Activated CD8-positive, alpha-beta T cell treated with anti-CD3 and anti-CD28 coated beads for 36 hours (primary cell): Measurements from ENCODE around the gene RGS16. TPM values are rescaled to one million over a fixed set of nuclear protein-coding genes. Genes with fewer than 3 reads are reported as not detected.

Experiments
- ATAC-seq: fragments of 200-7000 bp; cut with Tn5 transposase; one replicate; pipeline ENCODE4 v1.10.0; 2021; ENCODE audit warnings: mild to moderate bottlenecking, moderate library complexity
- CTCF ChIA-PET: fragments of 350-600 bp; sonication (Branson Sonifier 250); formaldehyde crosslinking; loops from one replicate; lab custom pipeline; 2021; ENCODE audit warnings: antibody characterized with exemption; lab: Charles Lee
- POLR2A ChIA-PET: fragments of 350-600 bp; sonication (Branson Sonifier 250); formaldehyde crosslinking; loops from one replicate; lab custom pipeline; 2021; ENCODE audit warnings: antibody characterized with exemption; lab: Charles Lee
- DNase-seq: peaks from one replicate; pipeline ENCODE4 v3.0.0-alpha.2; 2020
- H3K27ac Mint-ChIP-seq: one replicate; pipeline ENCODE4 v1.8.0; 2021; ENCODE audit warnings: mild to moderate bottlenecking, mixed read lengths
- H3K27me3 Mint-ChIP-seq: one replicate; pipeline ENCODE4 v1.8.0; 2021; ENCODE audit warnings: mixed read lengths
- H3K36me3 Mint-ChIP-seq: one replicate; pipeline ENCODE4 v1.8.0; 2021; ENCODE audit warnings: low read depth, mixed read lengths
- H3K4me1 Mint-ChIP-seq: one replicate; pipeline ENCODE4 v1.8.0; 2021; ENCODE audit warnings: low read depth, mixed read lengths
- H3K4me3 Mint-ChIP-seq: one replicate; pipeline ENCODE4 v1.8.0; 2021; ENCODE audit warnings: mild to moderate bottlenecking, moderate library complexity, mixed read lengths
- H3K9me3 Mint-ChIP-seq: one replicate; pipeline ENCODE4 v1.8.0; 2021; ENCODE audit warnings: mixed read lengths
- intact Hi-C: fragments of 100-400 bp; cut with micrococcal nuclease; formaldehyde crosslinking; loops from one replicate; pipeline ENCODE4 v1.10.0; 2022
- total RNA-seq, 2 experiments: library from RNA; stranded (reverse); gene quantifications; one replicate each; pipeline ENCODE4 v1.2.3, GENCODE V29; 2021
- TF ChIP-seq, protein P1 (sequence below): fragments of 200-600 bp; IDR thresholded peaks from one replicate; pipeline ENCODE4 v1.8.0; 2022; ENCODE audit warnings: antibody characterized with exemption, mild to moderate bottlenecking

The RGS16 gene
- total RNA-seq, 2 experiments from 2014 or later: 33.8 to 35.6 TPM

DNA sequence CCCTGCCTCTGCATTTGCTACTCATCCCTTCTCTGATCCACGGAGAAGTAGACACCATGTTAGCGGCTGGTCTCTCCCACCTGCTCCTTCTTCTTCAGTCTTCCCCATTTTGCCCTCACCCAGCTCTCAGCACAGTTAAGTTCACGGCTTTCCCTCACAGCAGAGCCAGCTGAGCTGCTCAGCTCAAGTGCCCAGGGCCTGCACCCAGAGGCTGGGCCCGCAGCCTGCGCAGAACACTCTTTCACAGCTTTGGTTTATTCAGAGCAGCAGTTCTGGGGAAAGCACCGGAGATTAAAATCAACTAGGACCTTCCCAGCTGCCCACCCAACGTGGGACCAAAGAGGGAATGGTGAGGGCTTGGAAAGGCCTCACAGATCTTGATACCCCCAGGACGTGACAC, 38.3 kb upstream of the RGS16 start:
- no peaks in the 10 kb centered on the region for H3K36me3 Mint-ChIP-seq
- H3K27ac Mint-ChIP-seq: no peak overlapping the region
- TF ChIP-seq, protein P1, sequence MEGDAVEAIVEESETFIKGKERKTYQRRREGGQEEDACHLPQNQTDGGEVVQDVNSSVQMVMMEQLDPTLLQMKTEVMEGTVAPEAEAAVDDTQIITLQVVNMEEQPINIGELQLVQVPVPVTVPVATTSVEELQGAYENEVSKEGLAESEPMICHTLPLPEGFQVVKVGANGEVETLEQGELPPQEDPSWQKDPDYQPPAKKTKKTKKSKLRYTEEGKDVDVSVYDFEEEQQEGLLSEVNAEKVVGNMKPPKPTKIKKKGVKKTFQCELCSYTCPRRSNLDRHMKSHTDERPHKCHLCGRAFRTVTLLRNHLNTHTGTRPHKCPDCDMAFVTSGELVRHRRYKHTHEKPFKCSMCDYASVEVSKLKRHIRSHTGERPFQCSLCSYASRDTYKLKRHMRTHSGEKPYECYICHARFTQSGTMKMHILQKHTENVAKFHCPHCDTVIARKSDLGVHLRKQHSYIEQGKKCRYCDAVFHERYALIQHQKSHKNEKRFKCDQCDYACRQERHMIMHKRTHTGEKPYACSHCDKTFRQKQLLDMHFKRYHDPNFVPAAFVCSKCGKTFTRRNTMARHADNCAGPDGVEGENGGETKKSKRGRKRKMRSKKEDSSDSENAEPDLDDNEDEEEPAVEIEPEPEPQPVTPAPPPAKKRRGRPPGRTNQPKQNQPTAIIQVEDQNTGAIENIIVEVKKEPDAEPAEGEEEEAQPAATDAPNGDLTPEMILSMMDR: no peak
- CTCF ChIA-PET: interaction anchor here (0.6 to 1.5 kb wide), 2 partner anchors 135 to 143 kb away, joined by 3 read pairs; no protein-coding TSS in a partner anchor
- intact Hi-C loops: no loop called here
- no peaks in the 10 kb centered on the region for H3K9me3 Mint-ChIP-seq
- peaks cover 14% of the 10 kb centered on the region for H3K27me3 Mint-ChIP-seq
- H3K4me3 Mint-ChIP-seq: no peak overlapping the region
- no peak for ATAC-seq
- DNase-seq: no peak
- H3K4me1 Mint-ChIP-seq: no peaks in the 10 kb centered on the region
- POLR2A ChIA-PET: interaction anchor here (1.8 kb wide), 1 partner anchor 41 kb away, joined by 5 read pairs; no protein-coding TSS in a partner anchor

GRCh38 chr1:182641561-182641960, 37.4 kb upstream of the RGS16 start:
- ATAC-seq (no peak), DNase-seq (no peak)
- H3K27ac Mint-ChIP-seq: no peak overlapping the region
- H3K27me3 Mint-ChIP-seq: peaks cover 15% of the 10 kb centered on the region
- H3K36me3 Mint-ChIP-seq: no peaks in the 10 kb centered on the region
- CTCF ChIA-PET: interaction anchor here (0.6 to 1.8 kb wide), 6 partner anchors 13 to 144 kb away, joined by 3 to 5 read pairs (median 3); no protein-coding TSS in a partner anchor
- H3K4me1 Mint-ChIP-seq: no peaks in the 10 kb centered on the region
- TF ChIP-seq, protein P1: no peak
- intact Hi-C loops: no loop called here
- H3K9me3 Mint-ChIP-seq: no peaks in the 10 kb centered on the region
- POLR2A ChIA-PET: interaction anchor here (1.8 kb wide), 1 partner anchor 40 kb away, joined by 5 read pairs; no protein-coding TSS in a partner anchor
- no peak overlapping the region for H3K4me3 Mint-ChIP-seq

DNA sequence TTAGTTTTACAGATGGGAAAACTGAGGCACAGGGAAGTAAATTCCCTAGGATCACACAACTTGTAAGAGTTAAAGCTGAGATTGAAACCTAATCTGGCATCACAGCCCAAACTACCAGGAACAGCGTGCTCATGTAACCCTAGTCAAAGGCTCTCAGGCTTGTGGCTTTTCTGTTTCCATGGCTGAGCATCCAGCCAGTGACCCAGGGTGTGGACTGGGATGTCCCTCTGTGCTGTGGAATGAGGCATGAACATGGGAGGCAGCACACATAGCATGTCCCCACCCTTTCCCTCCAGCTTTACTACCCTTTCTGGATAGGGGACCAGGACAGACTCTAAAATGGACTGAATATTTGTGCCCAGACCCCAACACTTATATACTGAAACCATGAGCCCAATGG, 35.1 kb upstream of the RGS16 start:
- H3K27me3 Mint-ChIP-seq: peaks cover 23% of the 10 kb centered on the region
- no peak for ATAC-seq
- POLR2A ChIA-PET: no interaction called here

DNA sequence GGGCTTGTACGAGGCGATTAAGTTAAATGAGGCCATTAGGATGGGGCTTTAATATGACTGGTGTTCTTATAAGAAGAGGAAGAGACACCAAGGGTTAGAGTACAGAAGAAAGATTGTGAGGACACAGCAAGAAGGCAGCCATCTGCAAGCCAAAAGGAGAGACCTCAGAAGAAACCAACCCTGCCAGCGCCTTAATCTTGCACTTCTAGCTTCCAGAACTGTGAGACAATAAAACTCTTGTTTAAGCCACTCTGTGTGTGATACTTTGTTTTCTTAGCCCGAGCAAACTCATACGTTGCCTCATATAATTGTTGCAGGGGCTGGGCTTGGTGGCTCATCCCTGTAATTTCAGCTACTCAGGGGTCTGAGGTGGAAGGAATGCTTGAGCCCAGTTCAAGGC, 33.6 kb upstream of the RGS16 start:
- intact Hi-C loops: no loop called here
- ChIA-PET CTCF (no interaction called here), POLR2A (interaction anchor here (0.8 to 1.0 kb wide), 2 partner anchors 9 to 29 kb away, joined by 3 to 4 read pairs; no protein-coding TSS in a partner anchor)
- TF ChIP-seq, protein P1: no peak
- no peaks in the 10 kb centered on the region for H3K4me1 Mint-ChIP-seq
- ATAC-seq (no peak), DNase-seq (no peak)
- no peaks in the 10 kb centered on the region for H3K9me3 Mint-ChIP-seq
- H3K27ac Mint-ChIP-seq: no peak overlapping the region
- no peaks in the 10 kb centered on the region for H3K36me3 Mint-ChIP-seq
- no peak overlapping the region for H3K4me3 Mint-ChIP-seq
- peaks cover 25% of the 10 kb centered on the region for H3K27me3 Mint-ChIP-seq

More for the DNA sequence above, 35.1 kb upstream of the RGS16 start:
- no peaks in the 10 kb centered on the region for H3K9me3 Mint-ChIP-seq
- no peak for DNase-seq
- H3K36me3 Mint-ChIP-seq: no peaks in the 10 kb centered on the region
- H3K4me1 Mint-ChIP-seq: no peaks in the 10 kb centered on the region
- intact Hi-C loops: no loop called here
- no peak overlapping the region for H3K27ac Mint-ChIP-seq
- TF ChIP-seq, protein P1: no peak
- CTCF ChIA-PET: no interaction called here
- no peak overlapping the region for H3K4me3 Mint-ChIP-seq

DNA sequence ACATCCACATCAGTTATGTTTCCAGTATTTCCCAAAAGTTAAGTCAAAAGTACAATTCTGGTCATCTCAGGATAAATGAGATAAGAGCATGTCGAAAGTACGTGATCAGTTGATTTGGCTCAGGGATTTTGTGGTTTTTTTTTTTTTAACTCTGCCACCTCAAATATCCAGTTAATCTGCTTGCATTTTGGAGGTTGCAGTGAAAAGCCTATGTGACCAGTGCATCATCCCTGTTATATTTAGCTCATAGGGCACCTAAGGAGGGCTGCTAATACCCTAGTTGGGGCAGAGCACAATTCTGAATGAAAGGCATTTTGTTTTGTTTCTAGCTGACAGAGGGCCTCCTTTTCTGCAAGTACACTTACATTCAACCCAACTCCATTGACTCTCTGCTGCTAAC, 31.7 kb upstream of the RGS16 start:
- H3K27me3 Mint-ChIP-seq: peaks cover 29% of the 10 kb centered on the region
- no peaks in the 10 kb centered on the region for H3K9me3 Mint-ChIP-seq
- POLR2A ChIA-PET: interaction anchor here (0.8 to 0.9 kb wide), 2 partner anchors 12 to 19 kb away, joined by 3 to 4 read pairs; no protein-coding TSS in a partner anchor
- no peak overlapping the region for H3K4me3 Mint-ChIP-seq
- intact Hi-C loops: no loop called here
- no peaks in the 10 kb centered on the region for H3K36me3 Mint-ChIP-seq
- peaks cover 13% of the 10 kb centered on the region for H3K4me1 Mint-ChIP-seq
- TF ChIP-seq, protein P1: no peak
- CTCF ChIA-PET: no interaction called here
- H3K27ac Mint-ChIP-seq: no peak overlapping the region
- ATAC-seq: no peak
- DNase-seq: no peak
